ENCODE results near the gene GLOD5. TPM values are rescaled to one million over a fixed set of nuclear protein-coding genes. Genes with fewer than 3 reads are reported as not detected.

The GLOD5 gene
- total RNA-seq, 1 donor from 2014 or later = not detected

DNA sequence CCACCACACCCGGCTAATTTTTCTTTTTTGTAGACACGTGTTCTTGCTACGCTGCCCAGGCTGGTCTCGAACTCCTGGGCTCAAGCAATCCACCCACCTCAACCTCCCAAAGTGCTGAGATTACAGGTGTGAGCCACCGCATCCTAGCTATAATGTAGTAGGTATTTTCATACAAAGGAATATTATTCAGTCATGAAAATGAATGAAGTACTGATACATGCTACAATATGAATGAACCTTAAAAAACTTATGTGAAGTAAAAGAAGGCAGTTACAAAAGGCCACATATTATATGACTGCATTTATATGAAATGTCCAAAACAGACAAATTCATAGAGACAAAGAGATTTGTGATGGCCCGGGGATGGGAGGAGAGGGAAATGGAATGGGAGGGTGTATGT, 20.2 kb downstream of the GLOD5 start:
- Histone ChIP-seq H3K27me3 (no peaks in the 10 kb centered on the region), H3K36me3 (no peaks in the 10 kb centered on the region), H3K9me3 (no peaks in the 10 kb centered on the region), H3K4me1 (no peaks in the 10 kb centered on the region), H3K27ac (no peak overlapping the region), H3K4me3 (no peak overlapping the region)
- no peak for DNase-seq (ENCODE audit: extremely low spot score in 2 of 2)
- TF ChIP-seq POLR2AphosphoS5 (IDR thresholded peaks at IDR 0.05; ENCODE audit: insufficient read depth in 1 of 2, low read depth in 1 of 2) = no peak
- TF ChIP-seq CTCF (IDR thresholded peaks at IDR 0.05) = no peak
- TF ChIP-seq POLR2A (IDR thresholded peaks at IDR 0.05) = no peak
- intact Hi-C loops (cut with DNase I) = no loop called here

DNA sequence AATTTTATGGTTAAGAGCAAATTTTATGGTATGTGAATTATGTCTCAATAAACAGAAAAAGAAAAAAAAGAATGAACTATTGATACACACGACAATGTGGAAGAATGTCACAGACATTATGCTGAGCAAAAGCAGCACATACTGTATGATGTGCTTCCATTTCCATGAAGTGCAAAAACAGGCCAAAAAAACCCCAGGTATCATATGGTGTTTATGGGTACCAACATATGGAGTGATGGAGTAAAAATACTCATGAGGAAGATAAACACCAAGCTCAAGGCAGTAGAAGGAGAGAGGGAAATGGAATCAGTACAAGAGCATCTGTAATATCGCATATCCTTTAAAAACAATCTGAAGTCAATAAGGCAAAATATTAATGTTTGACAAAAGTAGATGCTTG, 20.7 kb downstream of the GLOD5 start:
- no peaks in the 10 kb centered on the region for H3K9me3 ChIP-seq
- TF ChIP-seq POLR2AphosphoS5 (IDR thresholded peaks at IDR 0.05; ENCODE audit: insufficient read depth in 1 of 2, low read depth in 1 of 2) (no peak), POLR2A (IDR thresholded peaks at IDR 0.05) (no peak), CTCF (IDR thresholded peaks at IDR 0.05) (no peak)
- no peaks in the 10 kb centered on the region for H3K4me1 ChIP-seq
- intact Hi-C loops (cut with DNase I) = no loop called here
- no peak for DNase-seq (ENCODE audit: extremely low spot score in 2 of 2)
- H3K27me3 ChIP-seq = no peaks in the 10 kb centered on the region
- no peak overlapping the region for H3K4me3 ChIP-seq
- no peaks in the 10 kb centered on the region for H3K36me3 ChIP-seq
- no peak overlapping the region for H3K27ac ChIP-seq

GRCh38 chrX:48782795-48783194, 21.2 kb downstream of the GLOD5 start:
- intact Hi-C loops (cut with DNase I) = no loop called here
- H3K4me1 ChIP-seq = no peaks in the 10 kb centered on the region
- no peaks in the 10 kb centered on the region for H3K36me3 ChIP-seq
- no peak overlapping the region for H3K4me3 ChIP-seq
- no peaks in the 10 kb centered on the region for H3K9me3 ChIP-seq
- DNase-seq (ENCODE audit: extremely low spot score in 2 of 2) = no peak
- no peaks in the 10 kb centered on the region for H3K27me3 ChIP-seq
- TF ChIP-seq POLR2A (IDR thresholded peaks at IDR 0.05) (no peak), CTCF (IDR thresholded peaks at IDR 0.05) (no peak), POLR2AphosphoS5 (IDR thresholded peaks at IDR 0.05; ENCODE audit: insufficient read depth in 1 of 2, low read depth in 1 of 2) (no peak)
- H3K27ac ChIP-seq = no peak overlapping the region

GRCh38 chrX:48784726-48785125, 23.2 kb downstream of the GLOD5 start:
- H3K4me1 ChIP-seq = no peaks in the 10 kb centered on the region
- H3K36me3 ChIP-seq = no peaks in the 10 kb centered on the region
- H3K4me3 ChIP-seq = no peak overlapping the region
- no peak for TF ChIP-seq POLR2A (IDR thresholded peaks at IDR 0.05)
- TF ChIP-seq POLR2AphosphoS5 (IDR thresholded peaks at IDR 0.05; ENCODE audit: insufficient read depth in 1 of 2, low read depth in 1 of 2) = no peak
- TF ChIP-seq CTCF (IDR thresholded peaks at IDR 0.05) = no peak
- DNase-seq (ENCODE audit: extremely low spot score in 2 of 2) = no peak
- no peaks in the 10 kb centered on the region for H3K27me3 ChIP-seq
- no peaks in the 10 kb centered on the region for H3K9me3 ChIP-seq
- no peak overlapping the region for H3K27ac ChIP-seq
- intact Hi-C loops (cut with DNase I) = no loop called here

DNA sequence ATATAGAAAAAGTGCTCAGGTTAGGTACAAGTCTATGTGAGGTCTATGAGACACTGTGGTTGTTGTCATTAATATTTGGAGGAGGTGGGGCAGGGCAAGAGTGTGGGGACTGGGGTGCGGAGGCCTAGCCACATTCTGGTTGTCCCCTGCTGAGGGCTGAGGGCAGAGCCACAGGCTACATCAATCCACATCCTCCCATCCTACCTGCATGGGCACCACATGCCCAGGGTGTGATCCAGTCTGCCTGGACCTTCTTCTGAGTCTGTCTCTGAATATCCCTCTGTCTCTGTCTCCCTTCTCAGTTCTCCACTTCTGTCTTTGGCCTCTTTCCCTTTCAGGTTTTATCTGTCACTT, 23.6 kb downstream of the GLOD5 start:
- DNase-seq (ENCODE audit: extremely low spot score in 2 of 2) = no peak
- intact Hi-C loops (cut with DNase I) = no loop called here
- Histone ChIP-seq H3K27ac (no peak overlapping the region), H3K36me3 (no peaks in the 10 kb centered on the region), H3K27me3 (no peaks in the 10 kb centered on the region), H3K4me1 (no peaks in the 10 kb centered on the region), H3K4me3 (no peak overlapping the region), H3K9me3 (no peaks in the 10 kb centered on the region)
- TF ChIP-seq CTCF (IDR thresholded peaks at IDR 0.05) (no peak), POLR2A (IDR thresholded peaks at IDR 0.05) (no peak), POLR2AphosphoS5 (IDR thresholded peaks at IDR 0.05; ENCODE audit: insufficient read depth in 1 of 2, low read depth in 1 of 2) (no peak)

Measured in vagina (tissue), 2 donors.